HCT116 (cell line): Measurements from ENCODE around the gene TRIM66. TPM values are rescaled to one million over a fixed set of nuclear protein-coding genes. Genes with fewer than 3 reads are reported as not detected.

ENCODE experiments used
- ATAC-seq: fragments of 200-7000 bp; cut with Tn5 transposase; 2 replicates; pipeline ENCODE4 v1.9.1; 2020; ENCODE audit warnings: mild to moderate bottlenecking, moderate library complexity
- BruUV-seq: library from RNA; stranded (reverse); fragments of 400-500 nt; replicated peaks from 2 replicates; lab custom pipeline; 2021; lab: Mats Ljungman, UMichigan
- CTCF ChIA-PET: fragments of 300-600 bp; sonication (Branson Sonifier 250); formaldehyde crosslinking; loops from one replicate; lab custom pipeline; 2021; ENCODE audit warnings: antibody characterized with exemption; lab: Charles Lee
- POLR2A ChIA-PET: fragments of 300-600, 350-600 bp; sonication (Branson Sonifier 250); formaldehyde crosslinking; loops from one replicate; lab custom pipeline; 2021; ENCODE audit warnings: antibody characterized with exemption; lab: Charles Lee
- RAD21 ChIA-PET, 2 experiments: fragments of 300-600 bp; sonication (Branson Sonifier 250); formaldehyde crosslinking; loops; one replicate each; lab custom pipeline; 2023; ENCODE audit warnings: low total read pairs in 2 of 2; ENCODE audit not compliant: uncharacterized antibody in 2 of 2, unreplicated experiment in 2 of 2, low non-redundant PET in 1 of 2; lab: Charles Lee
- DNase-seq: peaks from one replicate; pipeline ENCODE4 v3.0.0-alpha.2; 2010; ENCODE audit warnings: low read depth, low spot score
- H2AFZ ChIP-seq: fragments of 200-600 bp; shearing (Covaris generic), sonication (generic); 2 replicates; pipeline ENCODE4 v1.6.1; 2017; ENCODE audit warnings: low read depth, mixed run types, mixed read lengths, antibody characterized with exemption, low read length; ENCODE audit not compliant: poor library complexity, severe bottlenecking
- H3K27ac ChIP-seq: 2 replicates; pipeline ENCODE4 v1.5.1; 2012; ENCODE audit warnings: low read depth, low read length
- H3K27me3 ChIP-seq: fragments of 200-600 bp; sonication (generic); 2 replicates; pipeline ENCODE4 v1.6.1; 2016; ENCODE audit warnings: mixed run types, low read length, mixed read lengths; ENCODE audit not compliant: insufficient read depth
- H3K36me3 ChIP-seq, 2 experiments: fragments of 200-500 bp in 1 of 2; fragments of 200-600 bp in 1 of 2; sonication (Bioruptor generic) in 1 of 2; sonication (generic) in 1 of 2; 2 replicates each; pipeline versions ENCODE4 v1.5.1 to v1.6.1; 2014 to 2016; ENCODE audit warnings: low read length in 2 of 2, inconsistent platforms in 1 of 2, mixed read lengths in 1 of 2, mixed run types in 1 of 2; ENCODE audit not compliant: insufficient read depth in 2 of 2, control insufficient read depth in 1 of 2
- H3K4me1 ChIP-seq, 2 experiments: fragments of 200-600 bp in 1 of 2; sonication (generic) in 1 of 2; 2 replicates each; pipeline versions ENCODE4 v1.5.1 to v1.6.1; 2012 to 2017; ENCODE audit warnings: low read length in 2 of 2, inconsistent platforms in 1 of 2, mild to moderate bottlenecking in 1 of 2, mixed read lengths in 1 of 2, mixed run types in 1 of 2, moderate library complexity in 1 of 2; ENCODE audit not compliant: insufficient read depth in 2 of 2, control insufficient read depth in 1 of 2
- H3K4me2 ChIP-seq: fragments of 200-600 bp; sonication (generic); 2 replicates; pipeline ENCODE4 v1.6.1; 2017; ENCODE audit warnings: mixed run types, low read length, mixed read lengths
- H3K4me3 ChIP-seq, 2 experiments: fragments of 200-600 bp in 1 of 2; sonication (generic) in 1 of 2; replicated peaks in 1 of 2; 2 replicates each; pipeline ENCODE4 v1.5.1; 2011 to 2016; ENCODE audit warnings: low read length in 2 of 2, control low read depth in 1 of 2, low read depth in 1 of 2, mild to moderate bottlenecking in 1 of 2, mixed read lengths in 1 of 2, mixed run types in 1 of 2
- H3K79me2 ChIP-seq: fragments of 200-600 bp; sonication (generic); 2 replicates; pipeline ENCODE4 v1.6.1; 2017; ENCODE audit warnings: mild to moderate bottlenecking, mixed run types, low read length, moderate library complexity, mixed read lengths; ENCODE audit not compliant: insufficient read depth
- H3K9ac ChIP-seq: fragments of 200-600 bp; sonication (generic); 2 replicates; pipeline ENCODE4 v1.6.1; 2016; ENCODE audit warnings: low read length, mixed read lengths
- H3K9me2 ChIP-seq: fragments of 200-600 bp; sonication (generic), shearing (Covaris generic); 2 replicates; pipeline ENCODE4 v1.6.1; 2017; ENCODE audit warnings: mixed run types, mild to moderate bottlenecking, moderate library complexity; ENCODE audit not compliant: insufficient read depth
- H3K9me3 ChIP-seq, 2 experiments: fragments of 200-500 bp in 1 of 2; fragments of 200-600 bp in 1 of 2; sonication (Bioruptor generic) in 1 of 2; sonication (generic) in 1 of 2; 2 replicates each; pipeline ENCODE4 v1.6.1; 2014 to 2017; ENCODE audit warnings: low read length in 2 of 2, mixed read lengths in 2 of 2, inconsistent platforms in 1 of 2, low read depth in 1 of 2, mild to moderate bottlenecking in 1 of 2, mixed run types in 1 of 2, moderate library complexity in 1 of 2; ENCODE audit not compliant: control insufficient read depth in 1 of 2, insufficient read depth in 1 of 2
- H4K20me1 ChIP-seq: fragments of 200-600 bp; sonication (generic), shearing (Covaris generic); 2 replicates; pipeline ENCODE4 v1.6.1; 2017; ENCODE audit warnings: mixed run types, mild to moderate bottlenecking, moderate library complexity; ENCODE audit not compliant: insufficient read depth
- ATF3 ChIP-seq: IDR thresholded peaks from 2 replicates; pipeline ENCODE4 v1.6.1; 2012
- CBX3 ChIP-seq: IDR thresholded peaks from 2 replicates; pipeline ENCODE4 v1.6.1; 2012; ENCODE audit warnings: low read depth
- CEBPB ChIP-seq: IDR thresholded peaks from 2 replicates; pipeline ENCODE4 v1.6.1; 2012; ENCODE audit warnings: low read depth
- EGR1 ChIP-seq: IDR thresholded peaks from 2 replicates; pipeline ENCODE4 v1.6.1; 2012; ENCODE audit warnings: low read depth
- EZH2 ChIP-seq: fragments of 200-600 bp; sonication (generic); IDR thresholded peaks from 2 replicates; pipeline ENCODE4 v1.6.1; 2017; ENCODE audit warnings: antibody characterized with exemption, mixed run types
- EZH2phosphoT487 ChIP-seq: fragments of 200-600 bp; IDR thresholded peaks from 2 replicates; pipeline ENCODE4 v1.6.1; 2018; ENCODE audit warnings: antibody characterized with exemption, borderline replicate concordance
- FOSL1 ChIP-seq: IDR thresholded peaks from 2 replicates; pipeline ENCODE4 v1.6.1; 2012; ENCODE audit warnings: low read depth
- JUND ChIP-seq: IDR thresholded peaks from 2 replicates; pipeline ENCODE4 v1.6.1; 2012
- POLR2A ChIP-seq: IDR thresholded peaks from 2 replicates; pipeline ENCODE4 v1.7.0; 2011; ENCODE audit warnings: borderline replicate concordance; ENCODE audit not compliant: insufficient read depth, insufficient read length; ENCODE audit errors: extremely low read depth
- POLR2AphosphoS5 ChIP-seq: IDR thresholded peaks from 2 replicates; pipeline ENCODE4 v1.6.1; 2011; ENCODE audit warnings: mild to moderate bottlenecking, low read depth, low read length, moderate library complexity
- RAD21 ChIP-seq: IDR thresholded peaks from 2 replicates; pipeline ENCODE4 v1.6.1; 2012; ENCODE audit warnings: low read depth, mild to moderate bottlenecking
- REST ChIP-seq: IDR thresholded peaks from 2 replicates; pipeline ENCODE4 v1.6.1; 2012; ENCODE audit warnings: low read depth
- SIN3A ChIP-seq: IDR thresholded peaks from 2 replicates; pipeline ENCODE4 v1.6.1; 2012; ENCODE audit warnings: low read depth
- SP1 ChIP-seq: IDR thresholded peaks from 2 replicates; pipeline ENCODE4 v1.6.1; 2012; ENCODE audit warnings: low read depth
- SRF ChIP-seq: IDR thresholded peaks from 2 replicates; pipeline ENCODE4 v1.6.1; 2012; ENCODE audit warnings: low read depth
- YY1 ChIP-seq: IDR thresholded peaks from 2 replicates; pipeline ENCODE4 v1.6.1; 2011; ENCODE audit warnings: low read length, low read depth, moderate library complexity, mild to moderate bottlenecking; ENCODE audit not compliant: insufficient replicate concordance; ENCODE audit errors: extremely low read depth
- ZFX ChIP-seq: fragments of 450-650 bp; IDR thresholded peaks from 2 replicates; pipeline ENCODE4 v1.6.1; 2017
- ZNF274 ChIP-seq: fragments of 200-500 bp; sonication (Bioruptor generic); IDR thresholded peaks from 2 replicates; pipeline ENCODE4 v1.6.1; 2014; ENCODE audit warnings: mild to moderate bottlenecking, low read depth, low read length, inconsistent platforms
- intact Hi-C: fragments of 100-400 bp; cut with micrococcal nuclease; formaldehyde crosslinking; loops from 2 replicates; pipeline ENCODE4 v1.10.0; 2022
- total RNA-seq: library from RNA; stranded (reverse); gene quantifications from one replicate; pipeline ENCODE4 v1.2.1, GENCODE V29; 2021; ENCODE audit not compliant: unreplicated experiment
- TF ChIP-seq, protein P1 (sequence below): IDR thresholded peaks from 2 replicates; pipeline ENCODE4 v1.6.1; 2011; ENCODE audit warnings: mild to moderate bottlenecking, low read length, moderate library complexity; ENCODE audit not compliant: insufficient replicate concordance; ENCODE audit errors: extremely low read depth
- TF ChIP-seq, protein P2 (sequence below): IDR thresholded peaks from 2 replicates; pipeline ENCODE4 v1.6.1; 2012

TRIM66 gene
- total RNA-seq, 1 experiment from 2014 or later: 24.8 TPM

DNA sequence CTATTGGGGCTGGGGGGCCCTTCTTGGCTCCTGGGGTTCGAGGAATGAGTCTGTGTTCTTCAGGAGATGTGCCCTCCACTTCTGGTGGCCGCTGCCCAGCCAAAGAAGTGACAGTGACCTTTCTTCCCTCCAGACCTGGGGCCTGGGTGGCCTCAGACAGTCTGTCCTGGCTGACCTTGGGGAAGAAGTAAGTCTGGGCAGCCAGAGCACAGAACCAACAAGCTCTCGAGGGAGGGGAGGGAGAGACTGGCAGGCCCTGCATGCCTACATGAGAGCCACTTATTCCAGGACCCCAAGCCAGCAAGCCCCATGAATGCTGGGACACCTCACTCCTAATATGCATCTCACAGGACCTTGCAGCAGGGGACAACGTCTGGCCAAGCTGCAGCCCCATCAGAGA, 61.3 kb downstream of the TRIM66 start:
- Histone ChIP-seq H3K9me2 (no peaks in the 10 kb centered on the region), H3K4me1 (no peaks in the 10 kb centered on the region), H3K9me3 (no peaks in the 10 kb centered on the region), H2AFZ (no peak overlapping the region), H3K79me2 (no peaks in the 10 kb centered on the region), H3K27ac (no peak overlapping the region), H3K27me3 (no peaks in the 10 kb centered on the region), H3K4me2 (no peak overlapping the region), H3K4me3 (no peak overlapping the region), H4K20me1 (no peaks in the 10 kb centered on the region), H3K9ac (no peak overlapping the region), H3K36me3 (peaks cover 28 to 36% of the 10 kb centered on the region in 2 experiments)
- intact Hi-C loops: no loop called here
- CTCF ChIA-PET: no interaction called here
- TF ChIP-seq EZH2phosphoT487 (no peak), CEBPB (no peak), EGR1 (no peak), EZH2 (no peak), RAD21 (no peak), SIN3A (no peak), YY1 (no peak), SP1 (no peak), FOSL1 (no peak), CBX3 (no peak), REST (no peak), POLR2AphosphoS5 (no peak), POLR2A (no peak), SRF (no peak), JUND (no peak), ZFX (no peak), ZNF274 (no peak), ATF3 (no peak)
- TF ChIP-seq, protein P1, sequence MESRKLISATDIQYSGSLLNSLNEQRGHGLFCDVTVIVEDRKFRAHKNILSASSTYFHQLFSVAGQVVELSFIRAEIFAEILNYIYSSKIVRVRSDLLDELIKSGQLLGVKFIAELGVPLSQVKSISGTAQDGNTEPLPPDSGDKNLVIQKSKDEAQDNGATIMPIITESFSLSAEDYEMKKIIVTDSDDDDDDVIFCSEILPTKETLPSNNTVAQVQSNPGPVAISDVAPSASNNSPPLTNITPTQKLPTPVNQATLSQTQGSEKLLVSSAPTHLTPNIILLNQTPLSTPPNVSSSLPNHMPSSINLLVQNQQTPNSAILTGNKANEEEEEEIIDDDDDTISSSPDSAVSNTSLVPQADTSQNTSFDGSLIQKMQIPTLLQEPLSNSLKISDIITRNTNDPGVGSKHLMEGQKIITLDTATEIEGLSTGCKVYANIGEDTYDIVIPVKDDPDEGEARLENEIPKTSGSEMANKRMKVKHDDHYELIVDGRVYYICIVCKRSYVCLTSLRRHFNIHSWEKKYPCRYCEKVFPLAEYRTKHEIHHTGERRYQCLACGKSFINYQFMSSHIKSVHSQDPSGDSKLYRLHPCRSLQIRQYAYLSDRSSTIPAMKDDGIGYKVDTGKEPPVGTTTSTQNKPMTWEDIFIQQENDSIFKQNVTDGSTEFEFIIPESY: no peak
- TF ChIP-seq, protein P2, sequence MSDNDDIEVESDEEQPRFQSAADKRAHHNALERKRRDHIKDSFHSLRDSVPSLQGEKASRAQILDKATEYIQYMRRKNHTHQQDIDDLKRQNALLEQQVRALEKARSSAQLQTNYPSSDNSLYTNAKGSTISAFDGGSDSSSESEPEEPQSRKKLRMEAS: no peak
- POLR2A ChIA-PET: no interaction called here
- no TSS peak for BruUV-seq
- no peak for ATAC-seq
- RAD21 ChIA-PET: no interaction called here
- DNase-seq: no peak
